Measurements from ENCODE around the gene AMN. TPM values are rescaled to one million over a fixed set of nuclear protein-coding genes. Genes with fewer than 3 reads are reported as not detected.

AMN gene
- total RNA-seq, 1 donor from 2014 or later = 0.06 TPM

DNA sequence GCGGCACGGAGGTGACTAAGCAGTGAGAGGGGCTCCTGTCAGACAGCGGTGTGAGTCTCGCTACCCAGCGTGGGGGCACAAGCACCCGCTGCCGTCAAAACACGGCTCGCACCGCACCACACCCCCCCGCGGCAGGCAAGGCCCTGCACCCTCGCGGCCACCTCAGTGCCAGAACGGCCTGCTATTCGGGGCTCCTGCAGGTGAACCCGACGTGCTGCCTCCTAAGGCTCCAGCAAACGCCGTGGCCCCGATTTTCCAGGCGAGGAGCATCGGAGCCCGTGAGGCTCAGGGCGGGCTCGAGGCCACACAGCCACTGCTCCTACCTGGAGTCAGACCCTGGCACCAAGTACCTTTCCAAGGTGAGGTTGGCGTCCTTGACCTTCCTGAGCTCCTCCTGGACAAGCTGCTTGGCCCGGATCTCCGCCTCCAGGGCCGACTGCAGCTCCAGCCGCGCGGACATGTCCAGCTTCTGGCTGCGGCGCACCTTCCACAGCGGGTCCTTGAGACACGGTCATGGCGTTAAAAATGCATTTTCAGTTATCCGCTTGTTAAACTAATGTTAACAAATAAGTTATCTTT, 41.8 kb downstream of the AMN start:
- no peak for TF ChIP-seq CTCF (conservative IDR thresholded peaks at IDR 0.05; ENCODE audit: low read depth, low read length)
- DNase-seq (ENCODE audit: low read depth) = no peak
- H3K4me3 ChIP-seq (ENCODE audit: low read depth, low read length) = no peak overlapping the region

DNA sequence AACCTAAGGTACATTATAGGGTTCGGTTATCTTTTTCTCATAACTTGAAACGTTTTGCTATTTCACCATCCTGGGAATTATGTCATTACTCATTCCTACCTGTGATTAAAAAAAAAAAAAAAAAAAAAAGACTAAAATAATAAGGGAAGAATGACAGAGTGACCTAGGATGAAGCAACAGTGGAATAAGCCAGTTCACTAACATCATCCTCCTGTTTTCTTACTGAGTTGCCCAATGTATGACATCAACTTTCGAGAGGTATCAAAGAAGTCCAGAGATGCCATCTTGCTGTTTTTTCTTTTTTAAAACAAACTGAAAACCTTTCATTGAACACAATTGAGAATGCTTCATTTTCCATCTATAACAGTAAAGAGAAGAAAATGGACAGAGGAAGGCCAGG, 42.8 kb downstream of the AMN start:
- no peak for TF ChIP-seq CTCF (conservative IDR thresholded peaks at IDR 0.05; ENCODE audit: low read depth, low read length)
- no peak for DNase-seq (ENCODE audit: low read depth)
- H3K4me3 ChIP-seq (ENCODE audit: low read depth, low read length) = no peak overlapping the region

GRCh38 chr14:102965971-102966655, 43.6 kb downstream of the AMN start:
- TF ChIP-seq CTCF (conservative IDR thresholded peaks at IDR 0.05; ENCODE audit: low read depth, low read length) = no peak
- no peak for DNase-seq (ENCODE audit: low read depth)
- H3K4me3 ChIP-seq (ENCODE audit: low read depth, low read length) = no peak overlapping the region

DNA sequence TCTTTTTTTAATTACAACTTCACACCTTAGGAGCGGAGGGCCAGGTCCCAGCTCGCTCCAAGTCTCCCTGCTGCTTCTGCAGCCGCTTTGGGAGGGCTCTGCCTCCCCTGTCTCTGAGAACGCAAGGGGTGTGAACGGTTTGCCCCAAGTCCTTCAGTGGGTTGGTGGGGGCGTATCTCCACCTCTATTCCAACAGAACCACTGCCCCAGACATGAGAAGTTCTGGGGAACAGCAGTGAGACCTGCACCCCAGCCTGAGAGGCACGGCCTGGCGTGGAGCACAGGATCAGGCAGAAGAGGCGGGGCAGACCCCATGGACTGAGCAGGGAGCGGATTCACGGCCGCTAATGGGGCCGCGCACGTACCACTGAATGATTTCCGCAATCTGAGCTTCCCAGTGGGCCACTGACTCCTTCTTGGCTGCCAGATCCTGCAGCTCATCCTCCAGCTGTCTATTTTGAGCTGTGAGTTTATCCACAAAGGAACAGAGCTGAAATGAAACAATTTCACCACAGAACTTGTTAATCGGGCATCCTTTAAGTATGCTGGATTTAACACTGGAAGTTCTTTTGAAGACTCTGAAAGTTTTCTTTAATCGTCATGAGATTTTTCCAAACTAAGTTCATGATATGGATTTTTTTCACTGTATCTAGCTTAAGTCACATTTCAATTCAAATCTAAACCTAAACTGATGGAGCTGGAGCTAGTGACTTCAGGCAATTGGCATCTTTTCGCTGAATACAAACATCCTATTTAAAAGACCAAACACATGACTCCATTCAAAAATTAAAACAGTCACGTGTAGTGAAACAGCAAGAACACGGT, 44.4 kb downstream of the AMN start:
- H3K4me3 ChIP-seq (ENCODE audit: low read depth, low read length) = no peak overlapping the region
- no peak for TF ChIP-seq CTCF (conservative IDR thresholded peaks at IDR 0.05; ENCODE audit: low read depth, low read length)
- DNase-seq (ENCODE audit: low read depth) = no peak

- no peak overlapping the region for H3K4me3 ChIP-seq (ENCODE audit: low read depth, low read length)
- no peak for TF ChIP-seq CTCF (conservative IDR thresholded peaks at IDR 0.05; ENCODE audit: low read depth, low read length)
- no peak for DNase-seq (ENCODE audit: low read depth)
Observed at GRCh38 chr14:102967506-102967795, 45.0 kb downstream of the AMN start.

- TF ChIP-seq CTCF (conservative IDR thresholded peaks at IDR 0.05; ENCODE audit: low read depth, low read length) = no peak
- DNase-seq (ENCODE audit: low read depth) = no peak
- no peak overlapping the region for H3K4me3 ChIP-seq (ENCODE audit: low read depth, low read length)
Observed at GRCh38 chr14:102968306-102968705, 45.8 kb downstream of the AMN start.

Data from epithelial cell of proximal tubule (primary cell).